Dedifferentiated amniotic fluid mesenchymal stem cell (primary cell): ENCODE results near the gene FUZ.
"Not testable (repeated sequence)": the region's sequence is repeated elsewhere in the genome, so short reads cannot be mapped to it uniquely, and the experiment has no call there.

Source experiments
- DNase-seq: peaks from one replicate; pipeline ENCODE4 v3.0.0-alpha.2; 2016; ENCODE audit errors: extremely low spot score

The FUZ gene

GRCh38 chr19:49832556-49832955 lies 19.5 kb upstream of the FUZ start:
- DNase-seq = no peak

- DNase-seq = no peak
Measured at GRCh38 chr19:49831592-49831991, 18.5 kb upstream of the FUZ start.

GRCh38 chr19:49830766-49831165 lies 17.7 kb upstream of the FUZ start:
- DNase-seq = no peak

GRCh38 chr19:49829721-49830120 lies 16.6 kb upstream of the FUZ start:
- DNase-seq = no peak

- no peak for DNase-seq
Measured at GRCh38 chr19:49829200-49829599, 16.1 kb upstream of the FUZ start.

- DNase-seq = no peak
Measured at GRCh38 chr19:49827034-49827433, 13.9 kb upstream of the FUZ start.

GRCh38 chr19:49824662-49825061 lies 11.6 kb upstream of the FUZ start:
- DNase-seq = no peak

- no peak for DNase-seq
Measured at GRCh38 chr19:49823472-49823871, 10.4 kb upstream of the FUZ start.

GRCh38 chr19:49820125-49820524 lies 7.0 kb upstream of the FUZ start:
- no peak for DNase-seq

- DNase-seq = not testable (repeated sequence)
Measured at GRCh38 chr19:49819452-49820115, 6.5 kb upstream of the FUZ start.

GRCh38 chr19:49818649-49819370 lies 5.7 kb upstream of the FUZ start:
- no peak for DNase-seq

- peak; percentile 69 for DNase-seq
Measured at GRCh38 chr19:49817964-49818648, 5.0 kb upstream of the FUZ start, which contains the start of gene MED25. MED25 (plus strand) TSS chr19:49818289; CDS start chr19:49818342, 53 bp downstream.

- DNase-seq = no peak
Measured at GRCh38 chr19:49816590-49816989, 3.5 kb upstream of the FUZ start.

- no peak for DNase-seq
Measured at GRCh38 chr19:49814010-49814409, 918 bp upstream of the FUZ start.

GRCh38 chr19:49812452-49812996 lies 568 bp downstream of the FUZ start:
- DNase-seq = no peak

GRCh38 chr19:49811328-49811727 lies 1.8 kb downstream of the FUZ start:
- DNase-seq = no peak

GRCh38 chr19:49809941-49810389 lies 3.1 kb downstream of the FUZ start:
- no peak for DNase-seq

- no peak for DNase-seq
Measured at GRCh38 chr19:49809160-49809940, 3.7 kb downstream of the FUZ start.

GRCh38 chr19:49808711-49809159 lies 4.4 kb downstream of the FUZ start:
- peak; percentile 65 for DNase-seq

GRCh38 chr19:49807904-49808675 lies 5.0 kb downstream of the FUZ start:
- DNase-seq = no peak
